MM.1S (cell line): ENCODE data around the gene SCO1.

ENCODE experiments used
- CTCF ChIP-seq: fragments of 300-600 bp; sonication (generic); IDR thresholded peaks from 2 replicates; pipeline ENCODE4 v1.5.1; 2016; ENCODE audit warnings: antibody characterized with exemption, low read length, mixed read lengths
- EZH2 ChIP-seq: fragments of 300-600 bp; sonication (generic); optimal IDR thresholded peaks from 2 replicates; pipeline ENCODE3; 2017; ENCODE audit warnings: low read depth, mild to moderate bottlenecking, antibody characterized with exemption, low read length, mixed read lengths

- TF ChIP-seq CTCF (no peak), EZH2 (no peak)
Observed at GRCh38 chr17:10648956-10649355, 48.4 kb downstream of the SCO1 start.
